SK-N-SH (cell line): ENCODE data around the gene PRKACA. TPM values are rescaled to one million over a fixed set of nuclear protein-coding genes. Genes with fewer than 3 reads are reported as not detected.

Experiments
- CTCF ChIA-PET: fragments of 300-600, 350-600 bp; formaldehyde crosslinking; extraction: SDS; loops from one replicate; lab custom pipeline; 2021; lab: Yijun Ruan, JAX
- POLR2A ChIA-PET: fragments of 350-600 bp; sonication (Branson Sonifier 250); formaldehyde crosslinking; extraction: SDS; loops from one replicate; lab custom pipeline; 2020; ENCODE audit warnings: antibody characterized with exemption, inconsistent platforms; lab: Yijun Ruan, JAX
- DNase-seq: peaks from one replicate; pipeline ENCODE4 v3.0.0; 2012
- H2AFZ ChIP-seq: fragments of 200-600 bp; sonication (generic); 2 replicates; pipeline ENCODE4 v1.8.1; 2016; ENCODE audit warnings: antibody characterized with exemption, mild to moderate bottlenecking, low read depth
- H3F3A ChIP-seq: fragments of 200-600 bp; sonication (generic); replicated peaks from 2 replicates; pipeline ENCODE3; 2016; ENCODE audit warnings: antibody characterized with exemption, mild to moderate bottlenecking; ENCODE audit not compliant: insufficient read depth
- H3K27ac ChIP-seq, 2 experiments: fragments of 200-500 bp in 1 of 2; fragments of 200-600 bp in 1 of 2; sonication (Bioruptor generic) in 1 of 2; sonication (generic), shearing (Covaris generic) in 1 of 2; 2 replicates each; pipeline versions ENCODE4 v1.5.1 to v1.6.1; 2014 to 2016; ENCODE audit warnings: low read depth in 2 of 2, inconsistent platforms in 1 of 2, low read length in 1 of 2, mild to moderate bottlenecking in 1 of 2, mixed read lengths in 1 of 2
- H3K27me3 ChIP-seq: fragments of 200-600 bp; sonication (generic), shearing (Covaris generic); 2 replicates; pipeline ENCODE4 v1.6.1; 2016; ENCODE audit warnings: mixed run types; ENCODE audit not compliant: insufficient read depth
- H3K36me3 ChIP-seq, 2 experiments: fragments of 200-500 bp in 1 of 2; fragments of 200-600 bp in 1 of 2; sonication (Bioruptor generic) in 1 of 2; sonication (generic) in 1 of 2; replicated peaks in 1 of 2; 2 replicates each; pipeline versions ENCODE3 to v1.5.1; 2014 to 2016; ENCODE audit warnings: low read length in 1 of 2, mild to moderate bottlenecking in 1 of 2; ENCODE audit not compliant: insufficient read depth in 2 of 2, control insufficient read depth in 1 of 2
- H3K4me1 ChIP-seq, 2 experiments: fragments of 200-500 bp in 1 of 2; fragments of 200-600 bp in 1 of 2; sonication (Bioruptor generic) in 1 of 2; sonication (generic), shearing (Covaris generic) in 1 of 2; 2 replicates each; pipeline versions ENCODE4 v1.5.1 to v1.6.1; 2014 to 2016; ENCODE audit warnings: low read depth in 1 of 2, low read length in 1 of 2, mixed run types in 1 of 2; ENCODE audit not compliant: insufficient read depth in 2 of 2, control insufficient read depth in 1 of 2
- H3K4me2 ChIP-seq: fragments of 200-600 bp; sonication (generic), shearing (Covaris generic); 2 replicates; pipeline ENCODE4 v1.6.1; 2017; ENCODE audit warnings: mixed run types
- H3K4me3 ChIP-seq, 2 experiments: fragments of 200-500 bp in 1 of 2; fragments of 200-600 bp in 1 of 2; sonication (Bioruptor generic) in 1 of 2; sonication (generic), shearing (Covaris generic) in 1 of 2; 2 replicates each; pipeline versions ENCODE4 v1.5.1 to v1.8.1; 2014 to 2016; ENCODE audit warnings: low read depth in 2 of 2, inconsistent platforms in 1 of 2, low read length in 1 of 2, mild to moderate bottlenecking in 1 of 2, mixed read lengths in 1 of 2, moderate library complexity in 1 of 2
- H3K79me2 ChIP-seq: fragments of 200-600 bp; sonication (generic); 2 replicates; pipeline ENCODE4 v1.8.1; 2017; ENCODE audit warnings: mild to moderate bottlenecking; ENCODE audit not compliant: insufficient read depth
- H3K9ac ChIP-seq: fragments of 200-600 bp; sonication (generic); 2 replicates; pipeline ENCODE4 v1.6.1; 2017; ENCODE audit warnings: mixed run types
- H3K9me2 ChIP-seq: fragments of 200-600 bp; sonication (generic); 2 replicates; pipeline ENCODE4 v1.6.1; 2017; ENCODE audit warnings: mixed run types
- H3K9me3 ChIP-seq: fragments of 200-600 bp; sonication (generic); 2 replicates; pipeline ENCODE4 v1.6.1; 2017; ENCODE audit warnings: mixed run types, mild to moderate bottlenecking, moderate library complexity
- H4K20me1 ChIP-seq: fragments of 200-600 bp; sonication (generic); 2 replicates; pipeline ENCODE4 v1.6.1; 2017; ENCODE audit warnings: mild to moderate bottlenecking, mixed run types; ENCODE audit not compliant: insufficient read depth
- CHD2 ChIP-seq: fragments of 150-350 bp; IDR thresholded peaks from 2 replicates; pipeline ENCODE4 v1.6.1; 2018; ENCODE audit warnings: low read length; ENCODE audit not compliant: partially characterized antibody
- EP300 ChIP-seq, 2 experiments: IDR thresholded peaks; 2 replicates each; pipeline versions ENCODE4 v1.4.0 to v1.6.1; 2012; ENCODE audit warnings: borderline replicate concordance in 1 of 2, low read depth in 1 of 2, low read length in 1 of 2
- FOXM1 ChIP-seq: IDR thresholded peaks from 2 replicates; pipeline ENCODE4 v1.4.0; 2012; ENCODE audit warnings: low read depth, mild to moderate bottlenecking
- GABPA ChIP-seq: IDR thresholded peaks from 2 replicates; pipeline ENCODE4 v1.4.0; 2012; ENCODE audit warnings: low read depth, mild to moderate bottlenecking
- MXI1 ChIP-seq: IDR thresholded peaks from 2 replicates; pipeline ENCODE4 v1.6.1; 2012; ENCODE audit warnings: mild to moderate bottlenecking, low read depth, low read length, improper control_type of control experiment
- RFX5 ChIP-seq: IDR thresholded peaks from 2 replicates; pipeline ENCODE4 v1.6.1; 2012; ENCODE audit warnings: mild to moderate bottlenecking, improper control_type of control experiment, low read length
- SIN3A ChIP-seq: IDR thresholded peaks from 2 replicates; pipeline ENCODE4 v1.6.1; 2012; ENCODE audit warnings: low read depth, mild to moderate bottlenecking, low read length, moderate library complexity, borderline replicate concordance
- TAF1 ChIP-seq: IDR thresholded peaks from 2 replicates; pipeline ENCODE4 v1.6.1; 2012; ENCODE audit warnings: low read depth, mild to moderate bottlenecking, low read length, moderate library complexity, borderline replicate concordance
- WGBS: methylation state at CpG from one replicate; pipeline ENCODE4 v1.1.6; 2017; ENCODE audit warnings: low lambda C conversion rate; 5-methylcytosine and 5-hydroxymethylcytosine counted together
- polyA plus RNA-seq, 3 experiments: library from polyadenylated mRNA; depleted of rRNA; stranded (reverse); fragments of >200 nt; gene quantifications; 2 replicates each; pipeline ENCODE4 v1.2.3, GENCODE V29; 2012
- TF ChIP-seq, protein P1 (sequence below): fragments of 150-350 bp; IDR thresholded peaks from 2 replicates; pipeline ENCODE4 v1.6.1; 2016; ENCODE audit warnings: mild to moderate bottlenecking, low read depth, low read length
- TF ChIP-seq, protein P2 (sequence below): IDR thresholded peaks from 2 replicates; pipeline ENCODE4 v1.4.0; 2012; ENCODE audit warnings: low read depth, borderline replicate concordance
- TF ChIP-seq, protein P3 (sequence below): IDR thresholded peaks from 2 replicates; pipeline ENCODE4; 2012
- TF ChIP-seq, protein P4 (sequence below): fragments of 150-350 bp; IDR thresholded peaks from 2 replicates; pipeline ENCODE4 v1.6.1; 2017; ENCODE audit warnings: antibody characterized with exemption, low read length, low read depth, borderline replicate concordance

Gene PRKACA
- polyA plus RNA-seq (2012; rRNA removed), result 17.2 and 48.4 TPM in 2 replicates
- polyA plus RNA-seq (2012; cell fraction: cytosol; rRNA removed), result 33.8 and 53.4 TPM in 2 replicates
- 32.5 and 44.9 TPM in 2 replicates for polyA plus RNA-seq (2012; cell fraction: nucleus; rRNA removed)

DNA sequence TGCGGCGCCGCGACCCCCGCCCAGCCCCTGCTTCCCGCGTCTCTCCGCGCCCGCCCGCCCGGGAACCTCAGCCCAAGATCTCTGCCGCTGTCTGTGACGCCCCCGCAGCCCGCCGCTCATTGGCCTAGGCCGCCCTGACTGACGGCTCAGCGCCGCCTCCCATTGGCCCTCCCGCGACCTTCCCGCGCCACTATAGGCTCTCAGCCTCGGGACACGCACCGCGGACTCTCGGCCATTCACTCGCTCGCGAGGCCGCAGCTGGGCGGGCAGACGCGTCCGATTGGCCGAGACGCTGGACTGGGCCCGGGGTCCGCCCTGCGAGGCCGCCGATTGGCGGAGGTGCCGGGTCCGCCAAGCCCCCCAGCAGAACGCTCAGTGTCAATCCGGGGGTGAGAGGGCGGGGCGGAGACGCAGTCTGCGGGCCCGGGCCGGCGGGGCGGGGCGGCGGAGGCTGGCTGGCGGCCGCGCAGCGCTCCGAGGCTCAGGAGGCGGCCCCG, at the start of gene PRKACA:
Gene PRKACA (minus strand): TSS at position 95 of the 497 bp plus-strand sequence. CDS start 215 bp downstream, outside the sequence.
- TF ChIP-seq CHD2, result peak; percentile 97
- TF ChIP-seq, protein P1, sequence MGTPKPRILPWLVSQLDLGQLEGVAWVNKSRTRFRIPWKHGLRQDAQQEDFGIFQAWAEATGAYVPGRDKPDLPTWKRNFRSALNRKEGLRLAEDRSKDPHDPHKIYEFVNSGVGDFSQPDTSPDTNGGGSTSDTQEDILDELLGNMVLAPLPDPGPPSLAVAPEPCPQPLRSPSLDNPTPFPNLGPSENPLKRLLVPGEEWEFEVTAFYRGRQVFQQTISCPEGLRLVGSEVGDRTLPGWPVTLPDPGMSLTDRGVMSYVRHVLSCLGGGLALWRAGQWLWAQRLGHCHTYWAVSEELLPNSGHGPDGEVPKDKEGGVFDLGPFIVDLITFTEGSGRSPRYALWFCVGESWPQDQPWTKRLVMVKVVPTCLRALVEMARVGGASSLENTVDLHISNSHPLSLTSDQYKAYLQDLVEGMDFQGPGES, result peak; percentile 95
- TF ChIP-seq, protein P2, sequence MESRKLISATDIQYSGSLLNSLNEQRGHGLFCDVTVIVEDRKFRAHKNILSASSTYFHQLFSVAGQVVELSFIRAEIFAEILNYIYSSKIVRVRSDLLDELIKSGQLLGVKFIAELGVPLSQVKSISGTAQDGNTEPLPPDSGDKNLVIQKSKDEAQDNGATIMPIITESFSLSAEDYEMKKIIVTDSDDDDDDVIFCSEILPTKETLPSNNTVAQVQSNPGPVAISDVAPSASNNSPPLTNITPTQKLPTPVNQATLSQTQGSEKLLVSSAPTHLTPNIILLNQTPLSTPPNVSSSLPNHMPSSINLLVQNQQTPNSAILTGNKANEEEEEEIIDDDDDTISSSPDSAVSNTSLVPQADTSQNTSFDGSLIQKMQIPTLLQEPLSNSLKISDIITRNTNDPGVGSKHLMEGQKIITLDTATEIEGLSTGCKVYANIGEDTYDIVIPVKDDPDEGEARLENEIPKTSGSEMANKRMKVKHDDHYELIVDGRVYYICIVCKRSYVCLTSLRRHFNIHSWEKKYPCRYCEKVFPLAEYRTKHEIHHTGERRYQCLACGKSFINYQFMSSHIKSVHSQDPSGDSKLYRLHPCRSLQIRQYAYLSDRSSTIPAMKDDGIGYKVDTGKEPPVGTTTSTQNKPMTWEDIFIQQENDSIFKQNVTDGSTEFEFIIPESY, result 0 out of 2 replicates have a peak, but pooled peaks have one; percentile 17
- peak; percentile 41; the same call in 1 of the 2 replicates for TF ChIP-seq SIN3A
- peak; percentile 23; the same call in 1 of the 2 replicates for TF ChIP-seq GABPA
- TF ChIP-seq, protein P3, sequence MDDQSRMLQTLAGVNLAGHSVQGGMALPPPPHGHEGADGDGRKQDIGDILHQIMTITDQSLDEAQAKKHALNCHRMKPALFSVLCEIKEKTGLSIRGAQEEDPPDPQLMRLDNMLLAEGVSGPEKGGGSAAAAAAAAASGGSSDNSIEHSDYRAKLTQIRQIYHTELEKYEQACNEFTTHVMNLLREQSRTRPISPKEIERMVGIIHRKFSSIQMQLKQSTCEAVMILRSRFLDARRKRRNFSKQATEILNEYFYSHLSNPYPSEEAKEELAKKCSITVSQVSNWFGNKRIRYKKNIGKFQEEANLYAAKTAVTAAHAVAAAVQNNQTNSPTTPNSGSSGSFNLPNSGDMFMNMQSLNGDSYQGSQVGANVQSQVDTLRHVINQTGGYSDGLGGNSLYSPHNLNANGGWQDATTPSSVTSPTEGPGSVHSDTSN, result peak; percentile 99
- TF ChIP-seq EP300 (IDR thresholded peaks at IDR 0.05; ENCODE audit: borderline replicate concordance in 1 of 2, low read depth in 1 of 2, low read length in 1 of 2), result no peak
- peak; percentile 46; the same call in 1 of the 2 replicates for TF ChIP-seq MXI1
- TF ChIP-seq TAF1, result no peak
- TF ChIP-seq RFX5, result peak; percentile 81
- TF ChIP-seq FOXM1, result no peak
- TF ChIP-seq, protein P4, sequence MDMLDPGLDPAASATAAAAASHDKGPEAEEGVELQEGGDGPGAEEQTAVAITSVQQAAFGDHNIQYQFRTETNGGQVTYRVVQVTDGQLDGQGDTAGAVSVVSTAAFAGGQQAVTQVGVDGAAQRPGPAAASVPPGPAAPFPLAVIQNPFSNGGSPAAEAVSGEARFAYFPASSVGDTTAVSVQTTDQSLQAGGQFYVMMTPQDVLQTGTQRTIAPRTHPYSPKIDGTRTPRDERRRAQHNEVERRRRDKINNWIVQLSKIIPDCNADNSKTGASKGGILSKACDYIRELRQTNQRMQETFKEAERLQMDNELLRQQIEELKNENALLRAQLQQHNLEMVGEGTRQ, result no peak
- H3K79me2 ChIP-seq, result peaks cover 35% of the 10 kb centered on the region
- H3K9ac ChIP-seq, result peak within 1 kb of the TSS; percentile 69
- peak within 1 kb of the TSS; percentile 77 for H2AFZ ChIP-seq
- H3K27ac ChIP-seq, result peak within 1 kb of the TSS; percentile 70 to 98
- no peaks in the 10 kb centered on the region for H3K27me3 ChIP-seq
- H3F3A ChIP-seq, result peaks cover 15% of the 10 kb centered on the region
- H3K36me3 ChIP-seq, result no peaks in the 10 kb centered on the region
- CTCF ChIA-PET, result interaction anchor here (0.7 to 3.7 kb wide), 3 partner anchors 19 to 231 kb away, joined by 3 to 22 read pairs (median 9); partner anchors contain the start of gene ASF1B
- DNase-seq, result peak; percentile 99
- peaks cover 15 to 36% of the 10 kb centered on the region in 2 experiments for H3K4me1 ChIP-seq
- H3K4me2 ChIP-seq, result peak within 1 kb of the TSS; percentile 98
- peak within 1 kb of the TSS; percentile 79 to 80 for H3K4me3 ChIP-seq
- H3K9me2 ChIP-seq, result no peaks in the 10 kb centered on the region
- H4K20me1 ChIP-seq, result no peaks in the 10 kb centered on the region
- no peaks in the 10 kb centered on the region for H3K9me3 ChIP-seq
- WGBS, result no CpG with 5 or more reads among the region's 67 CpGs
- POLR2A ChIA-PET, result interaction anchor here (2.4 kb wide), 1 partner anchor 18 kb away, joined by 13 read pairs; the partner anchor contains the start of gene ASF1B
